GM23338 (cell line): Measurements from ENCODE around the gene S100A11. TPM values are rescaled to one million over a fixed set of nuclear protein-coding genes. Genes with fewer than 3 reads are reported as not detected.

Experiments used
- CREB1 ChIP-seq: fragments of 250-450 bp; sonication (Bioruptor Pico); IDR thresholded peaks from 2 replicates; pipeline ENCODE4 v1.5.0; 2020; ENCODE audit warnings: low read depth, mild to moderate bottlenecking, moderate library complexity
- JUNB ChIP-seq: IDR thresholded peaks from one replicate; pipeline ENCODE4 v1.6.1; 2016; ENCODE audit warnings: antibody characterized with exemption; ENCODE audit not compliant: unreplicated experiment
- NANOG ChIP-seq: IDR thresholded peaks from 2 replicates; pipeline ENCODE4 v1.6.1; 2016; ENCODE audit warnings: antibody characterized with exemption, borderline replicate concordance
- POLR2AphosphoS5 ChIP-seq: IDR thresholded peaks from 2 replicates; pipeline ENCODE4 v1.6.1; 2016; ENCODE audit warnings: antibody characterized with exemption, low read depth
- ZNF331 ChIP-seq: fragments of 250-450 bp; sonication (Bioruptor Pico); IDR thresholded peaks from 2 replicates; pipeline ENCODE4 v1.5.0; 2020; ENCODE audit warnings: low read depth, mild to moderate bottlenecking, moderate library complexity
- polyA plus RNA-seq: library from polyadenylated mRNA; unstranded; fragments of >200 nt; fragmentation: Nextera tagmentation; extraction: Ambion mirVana; gene quantifications from 2 replicates; pipeline ENCODE4 v1.2.1, GENCODE V29; 2016
- total RNA-seq: library from RNA; depleted of rRNA; stranded (reverse); fragments of >200 nt; shearing (Covaris generic); gene quantifications from 2 replicates; pipeline ENCODE4 v1.2.3, GENCODE V29; 2014
- TF ChIP-seq, protein P1 (sequence below): fragments of 250-450 bp; sonication (Bioruptor Pico); IDR thresholded peaks from 2 replicates; pipeline ENCODE4 v1.5.0; 2020; ENCODE audit warnings: mild to moderate bottlenecking, moderate library complexity
- TF ChIP-seq, protein P2 (sequence below), 2 experiments: fragments of 200-600 bp in 1 of 2; sonication (generic) in 1 of 2; conservative IDR thresholded peaks; 2 replicates each; pipeline versions ENCODE4 v1.5.1 to v1.6.1; 2016 to 2017; ENCODE audit warnings: antibody characterized with exemption in 2 of 2, low read depth in 2 of 2, mild to moderate bottlenecking in 2 of 2, moderate library complexity in 1 of 2
- TF ChIP-seq, protein P3 (sequence below): IDR thresholded peaks from 2 replicates; pipeline ENCODE4 v1.6.1; 2016; ENCODE audit warnings: antibody characterized with exemption

Gene S100A11
- total and polyA plus RNA-seq, 2 experiments from 2014 or later = 73.1 to 596 TPM

DNA sequence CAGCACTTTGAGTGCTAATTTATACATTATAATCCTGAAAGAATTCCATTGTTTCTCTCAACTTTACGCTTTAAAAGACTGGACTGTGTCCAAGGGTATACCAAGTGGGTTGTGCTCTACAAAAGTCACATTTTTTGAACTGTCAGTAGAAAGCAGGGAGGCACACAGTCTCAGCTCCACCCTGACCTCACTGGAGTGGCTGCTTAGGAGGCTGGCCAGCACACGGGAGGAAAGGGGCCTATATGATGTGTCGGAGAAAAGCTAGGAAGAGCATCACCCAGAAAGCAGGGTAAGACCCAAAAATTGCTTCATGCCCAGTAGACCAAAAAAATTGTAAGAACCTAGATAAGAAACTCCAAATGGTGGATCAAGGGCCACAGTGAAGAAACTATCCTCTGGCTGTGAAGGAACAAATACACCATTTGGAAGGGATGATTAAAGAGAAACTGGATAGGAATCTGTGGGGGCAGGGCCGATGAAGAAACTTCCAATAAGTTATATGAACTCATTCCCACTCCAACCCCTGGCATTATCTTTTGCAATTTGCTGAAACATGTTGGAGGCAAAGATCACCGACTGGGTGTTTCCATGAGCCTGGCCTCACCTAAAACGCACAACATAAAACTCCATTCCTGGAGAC is 45.0 kb downstream of the S100A11 start (continued):
- TF ChIP-seq, protein P1, sequence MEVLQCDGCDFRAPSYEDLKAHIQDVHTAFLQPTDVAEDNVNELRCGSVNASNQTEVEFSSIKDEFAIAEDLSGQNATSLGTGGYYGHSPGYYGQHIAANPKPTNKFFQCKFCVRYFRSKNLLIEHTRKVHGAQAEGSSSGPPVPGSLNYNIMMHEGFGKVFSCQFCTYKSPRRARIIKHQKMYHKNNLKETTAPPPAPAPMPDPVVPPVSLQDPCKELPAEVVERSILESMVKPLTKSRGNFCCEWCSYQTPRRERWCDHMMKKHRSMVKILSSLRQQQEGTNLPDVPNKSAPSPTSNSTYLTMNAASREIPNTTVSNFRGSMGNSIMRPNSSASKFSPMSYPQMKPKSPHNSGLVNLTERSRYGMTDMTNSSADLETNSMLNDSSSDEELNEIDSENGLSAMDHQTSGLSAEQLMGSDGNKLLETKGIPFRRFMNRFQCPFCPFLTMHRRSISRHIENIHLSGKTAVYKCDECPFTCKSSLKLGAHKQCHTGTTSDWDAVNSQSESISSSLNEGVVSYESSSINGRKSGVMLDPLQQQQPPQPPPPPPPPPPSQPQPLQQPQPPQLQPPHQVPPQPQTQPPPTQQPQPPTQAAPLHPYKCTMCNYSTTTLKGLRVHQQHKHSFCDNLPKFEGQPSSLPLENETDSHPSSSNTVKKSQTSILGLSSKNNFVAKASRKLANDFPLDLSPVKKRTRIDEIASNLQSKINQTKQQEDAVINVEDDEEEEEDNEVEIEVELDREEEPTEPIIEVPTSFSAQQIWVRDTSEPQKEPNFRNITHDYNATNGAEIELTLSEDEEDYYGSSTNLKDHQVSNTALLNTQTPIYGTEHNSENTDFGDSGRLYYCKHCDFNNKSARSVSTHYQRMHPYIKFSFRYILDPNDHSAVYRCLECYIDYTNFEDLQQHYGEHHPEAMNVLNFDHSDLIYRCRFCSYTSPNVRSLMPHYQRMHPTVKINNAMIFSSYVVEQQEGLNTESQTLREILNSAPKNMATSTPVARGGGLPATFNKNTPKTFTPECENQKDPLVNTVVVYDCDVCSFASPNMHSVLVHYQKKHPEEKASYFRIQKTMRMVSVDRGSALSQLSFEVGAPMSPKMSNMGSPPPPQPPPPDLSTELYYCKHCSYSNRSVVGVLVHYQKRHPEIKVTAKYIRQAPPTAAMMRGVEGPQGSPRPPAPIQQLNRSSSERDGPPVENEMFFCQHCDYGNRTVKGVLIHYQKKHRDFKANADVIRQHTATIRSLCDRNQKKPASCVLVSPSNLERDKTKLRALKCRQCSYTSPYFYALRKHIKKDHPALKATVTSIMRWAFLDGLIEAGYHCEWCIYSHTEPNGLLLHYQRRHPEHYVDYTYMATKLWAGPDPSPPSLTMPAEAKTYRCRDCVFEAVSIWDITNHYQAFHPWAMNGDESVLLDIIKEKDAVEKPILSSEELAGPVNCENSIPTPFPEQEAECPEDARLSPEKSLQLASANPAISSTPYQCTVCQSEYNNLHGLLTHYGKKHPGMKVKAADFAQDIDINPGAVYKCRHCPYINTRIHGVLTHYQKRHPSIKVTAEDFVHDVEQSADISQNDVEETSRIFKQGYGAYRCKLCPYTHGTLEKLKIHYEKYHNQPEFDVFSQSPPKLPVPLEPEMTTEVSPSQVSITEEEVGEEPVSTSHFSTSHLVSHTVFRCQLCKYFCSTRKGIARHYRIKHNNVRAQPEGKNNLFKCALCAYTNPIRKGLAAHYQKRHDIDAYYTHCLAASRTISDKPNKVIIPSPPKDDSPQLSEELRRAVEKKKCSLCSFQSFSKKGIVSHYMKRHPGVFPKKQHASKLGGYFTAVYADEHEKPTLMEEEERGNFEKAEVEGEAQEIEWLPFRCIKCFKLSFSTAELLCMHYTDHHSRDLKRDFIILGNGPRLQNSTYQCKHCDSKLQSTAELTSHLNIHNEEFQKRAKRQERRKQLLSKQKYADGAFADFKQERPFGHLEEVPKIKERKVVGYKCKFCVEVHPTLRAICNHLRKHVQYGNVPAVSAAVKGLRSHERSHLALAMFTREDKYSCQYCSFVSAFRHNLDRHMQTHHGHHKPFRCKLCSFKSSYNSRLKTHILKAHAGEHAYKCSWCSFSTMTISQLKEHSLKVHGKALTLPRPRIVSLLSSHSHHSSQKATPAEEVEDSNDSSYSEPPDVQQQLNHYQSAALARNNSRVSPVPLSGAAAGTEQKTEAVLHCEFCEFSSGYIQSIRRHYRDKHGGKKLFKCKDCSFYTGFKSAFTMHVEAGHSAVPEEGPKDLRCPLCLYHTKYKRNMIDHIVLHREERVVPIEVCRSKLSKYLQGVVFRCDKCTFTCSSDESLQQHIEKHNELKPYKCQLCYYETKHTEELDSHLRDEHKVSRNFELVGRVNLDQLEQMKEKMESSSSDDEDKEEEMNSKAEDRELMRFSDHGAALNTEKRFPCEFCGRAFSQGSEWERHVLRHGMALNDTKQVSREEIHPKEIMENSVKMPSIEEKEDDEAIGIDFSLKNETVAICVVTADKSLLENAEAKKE = no peak
- TF ChIP-seq POLR2AphosphoS5 (no peak), NANOG (no peak), JUNB (no peak), CREB1 (CRISPR knock-in tag) (no peak), ZNF331 (CRISPR knock-in tag) (no peak)
- TF ChIP-seq, protein P2, sequence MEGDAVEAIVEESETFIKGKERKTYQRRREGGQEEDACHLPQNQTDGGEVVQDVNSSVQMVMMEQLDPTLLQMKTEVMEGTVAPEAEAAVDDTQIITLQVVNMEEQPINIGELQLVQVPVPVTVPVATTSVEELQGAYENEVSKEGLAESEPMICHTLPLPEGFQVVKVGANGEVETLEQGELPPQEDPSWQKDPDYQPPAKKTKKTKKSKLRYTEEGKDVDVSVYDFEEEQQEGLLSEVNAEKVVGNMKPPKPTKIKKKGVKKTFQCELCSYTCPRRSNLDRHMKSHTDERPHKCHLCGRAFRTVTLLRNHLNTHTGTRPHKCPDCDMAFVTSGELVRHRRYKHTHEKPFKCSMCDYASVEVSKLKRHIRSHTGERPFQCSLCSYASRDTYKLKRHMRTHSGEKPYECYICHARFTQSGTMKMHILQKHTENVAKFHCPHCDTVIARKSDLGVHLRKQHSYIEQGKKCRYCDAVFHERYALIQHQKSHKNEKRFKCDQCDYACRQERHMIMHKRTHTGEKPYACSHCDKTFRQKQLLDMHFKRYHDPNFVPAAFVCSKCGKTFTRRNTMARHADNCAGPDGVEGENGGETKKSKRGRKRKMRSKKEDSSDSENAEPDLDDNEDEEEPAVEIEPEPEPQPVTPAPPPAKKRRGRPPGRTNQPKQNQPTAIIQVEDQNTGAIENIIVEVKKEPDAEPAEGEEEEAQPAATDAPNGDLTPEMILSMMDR (conservative IDR thresholded peaks at IDR 0.05; ENCODE audit: low read depth in 2 of 2) = no peak
- TF ChIP-seq, protein P3, sequence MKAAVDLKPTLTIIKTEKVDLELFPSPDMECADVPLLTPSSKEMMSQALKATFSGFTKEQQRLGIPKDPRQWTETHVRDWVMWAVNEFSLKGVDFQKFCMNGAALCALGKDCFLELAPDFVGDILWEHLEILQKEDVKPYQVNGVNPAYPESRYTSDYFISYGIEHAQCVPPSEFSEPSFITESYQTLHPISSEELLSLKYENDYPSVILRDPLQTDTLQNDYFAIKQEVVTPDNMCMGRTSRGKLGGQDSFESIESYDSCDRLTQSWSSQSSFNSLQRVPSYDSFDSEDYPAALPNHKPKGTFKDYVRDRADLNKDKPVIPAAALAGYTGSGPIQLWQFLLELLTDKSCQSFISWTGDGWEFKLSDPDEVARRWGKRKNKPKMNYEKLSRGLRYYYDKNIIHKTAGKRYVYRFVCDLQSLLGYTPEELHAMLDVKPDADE = no peak
